OCI-LY7 (cell line): ENCODE data around the gene DENND1A. TPM values are rescaled to one million over a fixed set of nuclear protein-coding genes. Genes with fewer than 3 reads are reported as not detected.

Source experiments
- BruUV-seq: library from RNA; stranded (reverse); fragments of 400-500 nt; replicated peaks from 2 replicates; lab custom pipeline; 2021; lab: Mats Ljungman, UMichigan
- CTCF ChIA-PET: fragments of 300-600 bp; sonication (Branson Sonifier 250); formaldehyde crosslinking; loops from one replicate; lab custom pipeline; 2022; ENCODE audit warnings: antibody characterized with exemption; ENCODE audit not compliant: unreplicated experiment; lab: Charles Lee
- POLR2A ChIA-PET: fragments of 300-600 bp; sonication (Branson Sonifier 250); formaldehyde crosslinking; loops from one replicate; lab custom pipeline; 2022; ENCODE audit warnings: antibody characterized with exemption; lab: Charles Lee
- DNase-seq: peaks from one replicate; pipeline ENCODE4 v3.0.0-alpha.2; 2015; ENCODE audit warnings: low spot score
- H2AFZ ChIP-seq: fragments of 200-600 bp; sonication (generic), shearing (Covaris generic); 2 replicates; pipeline ENCODE4 v1.6.1; 2014; ENCODE audit warnings: mild to moderate bottlenecking, antibody characterized with exemption, low read length, moderate library complexity
- H3K27ac ChIP-seq: fragments of 200-600 bp; sonication (generic); 2 replicates; pipeline ENCODE4 v1.5.1; 2014; ENCODE audit warnings: mixed run types, low read depth, mild to moderate bottlenecking, moderate library complexity, low read length, inconsistent platforms; ENCODE audit not compliant: poor library complexity, severe bottlenecking
- H3K36me3 ChIP-seq: fragments of 200-600 bp; sonication (generic); 2 replicates; pipeline ENCODE4 v1.6.1; 2014; ENCODE audit warnings: mild to moderate bottlenecking, antibody characterized with exemption, low read length, moderate library complexity, mixed read lengths; ENCODE audit not compliant: insufficient read depth
- H3K4me1 ChIP-seq: fragments of 200-600 bp; sonication (generic); 2 replicates; pipeline ENCODE4 v1.5.1; 2014; ENCODE audit warnings: mild to moderate bottlenecking, low read length; ENCODE audit not compliant: insufficient read depth, poor library complexity, severe bottlenecking
- H3K4me2 ChIP-seq: fragments of 200-600 bp; sonication (generic); 2 replicates; pipeline ENCODE4 v1.6.1; 2014; ENCODE audit warnings: mild to moderate bottlenecking, low read length
- H3K4me3 ChIP-seq: fragments of 200-600 bp; sonication (generic); 2 replicates; pipeline ENCODE4 v1.5.1; 2014; ENCODE audit warnings: mild to moderate bottlenecking, low read depth, low read length; ENCODE audit not compliant: poor library complexity, severe bottlenecking
- H3K79me2 ChIP-seq: fragments of 200-600 bp; sonication (generic); 2 replicates; pipeline ENCODE4 v1.6.1; 2016; ENCODE audit warnings: low read depth, mild to moderate bottlenecking, low read length, moderate library complexity, mixed read lengths; ENCODE audit not compliant: insufficient read depth
- H3K9me2 ChIP-seq: fragments of 200-600 bp; sonication (generic); 2 replicates; pipeline ENCODE4 v1.6.1; 2016; ENCODE audit warnings: mild to moderate bottlenecking, low read length, mixed read lengths; ENCODE audit not compliant: insufficient read depth
- H3K9me3 ChIP-seq: fragments of 200-600 bp; sonication (generic); 2 replicates; pipeline ENCODE4 v1.6.1; 2014; ENCODE audit warnings: mild to moderate bottlenecking, mixed run types, low read length, mixed read lengths
- H4K20me1 ChIP-seq: fragments of 200-600 bp; sonication (generic); 2 replicates; pipeline ENCODE4 v1.6.1; 2014; ENCODE audit warnings: mild to moderate bottlenecking, antibody characterized with exemption, low read length, moderate library complexity, mixed read lengths; ENCODE audit not compliant: insufficient read depth
- EZH2phosphoT487 ChIP-seq: fragments of 200-600 bp; sonication (generic); IDR thresholded peaks from 2 replicates; pipeline ENCODE4 v1.6.1; 2018; ENCODE audit warnings: low read depth, borderline replicate concordance, mild to moderate bottlenecking, mixed run types, antibody characterized with exemption, low read length, moderate library complexity, mixed read lengths
- intact Hi-C: fragments of 100-400 bp; cut with micrococcal nuclease; formaldehyde crosslinking; loops from one replicate; pipeline ENCODE4 v1.10.0; 2022; ENCODE audit not compliant: unreplicated experiment
- total RNA-seq, 2 experiments: library from RNA; depleted of rRNA in 1 of 2; stranded (reverse); fragments of >200 nt in 1 of 2; shearing (Covaris generic) in 1 of 2; gene quantifications; 2 replicates each; pipeline ENCODE4 v1.2.3, GENCODE V29; 2014 to 2022
- TF ChIP-seq, protein P1 (sequence below): fragments of 200-600 bp; sonication (generic); conservative IDR thresholded peaks from 2 replicates; pipeline ENCODE4 v1.5.1; 2014; ENCODE audit warnings: mild to moderate bottlenecking, antibody characterized with exemption, low read length, moderate library complexity, mixed read lengths

The DENND1A gene
- total RNA-seq, 2 experiments from 2014 or later: 17.9 to 36.3 TPM

DNA sequence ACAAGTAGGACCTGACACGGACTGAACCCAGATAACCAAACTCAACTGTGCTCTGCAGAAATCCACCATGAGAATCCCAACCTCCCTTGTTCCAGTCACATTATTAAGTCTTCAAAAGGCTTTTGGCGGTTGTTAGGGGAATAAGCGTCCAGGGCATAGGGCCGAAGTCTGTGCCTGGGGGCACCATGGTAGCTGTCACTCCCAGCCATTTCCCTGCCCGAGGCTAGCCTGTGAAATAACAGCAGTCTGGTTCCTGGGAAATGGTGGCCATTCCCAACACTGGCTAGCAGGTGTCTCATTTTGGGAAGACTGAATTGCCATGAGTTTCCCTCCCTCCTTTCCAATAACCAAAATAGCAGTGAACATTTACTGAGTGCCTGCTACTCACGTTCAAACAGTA lies 451.8 kb downstream of the DENND1A start:
- CTCF ChIA-PET: no interaction called here
- Histone ChIP-seq H3K36me3 (no peaks in the 10 kb centered on the region), H3K9me3 (no peaks in the 10 kb centered on the region), H3K4me1 (peaks cover 15% of the 10 kb centered on the region), H4K20me1 (no peaks in the 10 kb centered on the region), H3K4me2 (no peak overlapping the region), H3K27ac (no peak overlapping the region), H2AFZ (no peak overlapping the region), H3K9me2 (no peaks in the 10 kb centered on the region), H3K79me2 (no peaks in the 10 kb centered on the region), H3K4me3 (no peak overlapping the region)
- no peak for DNase-seq
- POLR2A ChIA-PET: no interaction called here
- no TSS peak for BruUV-seq
- no peak for TF ChIP-seq EZH2phosphoT487
- TF ChIP-seq, protein P1, sequence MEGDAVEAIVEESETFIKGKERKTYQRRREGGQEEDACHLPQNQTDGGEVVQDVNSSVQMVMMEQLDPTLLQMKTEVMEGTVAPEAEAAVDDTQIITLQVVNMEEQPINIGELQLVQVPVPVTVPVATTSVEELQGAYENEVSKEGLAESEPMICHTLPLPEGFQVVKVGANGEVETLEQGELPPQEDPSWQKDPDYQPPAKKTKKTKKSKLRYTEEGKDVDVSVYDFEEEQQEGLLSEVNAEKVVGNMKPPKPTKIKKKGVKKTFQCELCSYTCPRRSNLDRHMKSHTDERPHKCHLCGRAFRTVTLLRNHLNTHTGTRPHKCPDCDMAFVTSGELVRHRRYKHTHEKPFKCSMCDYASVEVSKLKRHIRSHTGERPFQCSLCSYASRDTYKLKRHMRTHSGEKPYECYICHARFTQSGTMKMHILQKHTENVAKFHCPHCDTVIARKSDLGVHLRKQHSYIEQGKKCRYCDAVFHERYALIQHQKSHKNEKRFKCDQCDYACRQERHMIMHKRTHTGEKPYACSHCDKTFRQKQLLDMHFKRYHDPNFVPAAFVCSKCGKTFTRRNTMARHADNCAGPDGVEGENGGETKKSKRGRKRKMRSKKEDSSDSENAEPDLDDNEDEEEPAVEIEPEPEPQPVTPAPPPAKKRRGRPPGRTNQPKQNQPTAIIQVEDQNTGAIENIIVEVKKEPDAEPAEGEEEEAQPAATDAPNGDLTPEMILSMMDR: no peak
- intact Hi-C loops: no loop called here

DNA sequence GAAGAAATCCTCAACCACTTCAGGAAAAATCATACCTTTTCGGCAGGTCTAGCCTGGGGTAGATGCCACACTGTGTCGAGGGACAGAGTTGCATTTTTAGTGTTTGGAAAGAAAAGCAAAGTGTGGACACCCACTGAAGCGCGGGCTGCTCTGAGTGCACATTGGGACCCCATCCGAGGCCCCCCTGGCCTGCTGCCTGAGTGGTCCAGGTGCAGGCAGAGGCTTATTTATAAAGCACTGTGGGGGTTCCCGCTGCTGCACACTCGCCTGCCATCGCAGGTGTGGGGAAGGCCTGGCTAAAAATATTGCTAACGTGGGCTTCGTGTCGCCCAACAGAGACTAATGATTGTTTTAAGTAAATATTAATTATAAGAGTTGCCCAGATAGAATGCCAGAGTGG lies 454.5 kb downstream of the DENND1A start:
- Histone ChIP-seq H3K79me2 (no peaks in the 10 kb centered on the region), H3K4me1 (peaks cover 15% of the 10 kb centered on the region), H3K9me3 (no peaks in the 10 kb centered on the region), H3K27ac (no peak overlapping the region), H3K9me2 (no peaks in the 10 kb centered on the region), H2AFZ (0 out of 2 replicates have a peak overlapping the region, but pooled peaks have one; percentile 11), H3K4me2 (peak overlapping the region; percentile 44), H3K4me3 (no peak overlapping the region), H4K20me1 (no peaks in the 10 kb centered on the region), H3K36me3 (no peaks in the 10 kb centered on the region)
- TF ChIP-seq EZH2phosphoT487: no peak
- TF ChIP-seq, protein P1: no peak
- POLR2A ChIA-PET: interaction anchor here (0.7 kb wide), 1 partner anchor 322 kb away, joined by 3 read pairs; no protein-coding TSS in a partner anchor
- intact Hi-C loops: no loop called here
- no TSS peak for BruUV-seq
- DNase-seq: peak; percentile 33
- CTCF ChIA-PET: no interaction called here

DNA sequence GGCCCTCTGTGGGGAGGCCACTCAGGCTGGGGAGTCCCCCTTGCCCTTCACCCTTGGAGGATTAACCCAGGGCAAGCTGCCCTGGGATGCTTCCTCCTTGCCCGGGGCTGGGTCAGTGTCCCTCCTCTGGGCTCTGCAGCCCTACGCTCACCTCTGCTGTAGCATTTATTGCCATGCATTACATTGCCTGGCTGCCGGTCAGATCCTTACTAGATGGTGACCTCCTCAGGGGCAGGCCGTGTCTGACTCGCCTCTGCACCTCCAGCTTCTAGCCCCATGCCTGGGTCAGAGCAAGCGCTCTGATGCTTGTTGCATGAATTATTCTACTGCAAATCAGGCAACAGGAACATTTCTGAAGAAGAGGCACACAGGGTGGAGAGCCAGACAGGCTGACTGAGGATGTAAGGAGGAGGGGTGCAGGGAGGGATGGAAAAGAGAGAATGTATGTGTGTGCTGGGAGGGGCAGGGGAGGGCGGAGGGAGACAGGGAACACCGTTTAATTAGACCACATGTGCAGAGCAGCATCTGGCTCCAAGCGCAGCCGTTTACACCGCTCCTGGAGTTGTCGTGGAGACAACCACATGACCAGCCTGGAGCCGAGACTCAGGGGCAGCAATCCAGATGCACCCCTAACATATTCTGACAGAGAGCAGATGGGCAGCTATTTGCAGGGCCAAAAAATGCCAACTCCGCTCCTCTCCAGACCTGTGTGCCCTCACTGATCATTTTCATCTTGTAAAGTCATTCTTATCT lies 456.9 kb downstream of the DENND1A start:
- Histone ChIP-seq H2AFZ (no peak overlapping the region), H3K79me2 (no peaks in the 10 kb centered on the region), H3K9me3 (no peaks in the 10 kb centered on the region), H4K20me1 (no peaks in the 10 kb centered on the region), H3K4me1 (peaks cover 15% of the 10 kb centered on the region), H3K9me2 (no peaks in the 10 kb centered on the region), H3K36me3 (no peaks in the 10 kb centered on the region), H3K4me3 (no peak overlapping the region), H3K4me2 (no peak overlapping the region), H3K27ac (no peak overlapping the region)
- TF ChIP-seq EZH2phosphoT487: no peak
- TF ChIP-seq, protein P1: no peak
- intact Hi-C loops: no loop called here
- CTCF ChIA-PET: no interaction called here
- no peak for DNase-seq
- POLR2A ChIA-PET: interaction anchor here (0.7 kb wide), 2 partner anchors 83 to 575 kb away, joined by 3 to 5 read pairs; no protein-coding TSS in a partner anchor
- no TSS peak for BruUV-seq
